CD14-positive monocyte (primary cell): ENCODE data around the gene INMT. TPM values are rescaled to one million over a fixed set of nuclear protein-coding genes. Genes with fewer than 3 reads are reported as not detected.

Experiments used
- DNase-seq, 3 donors: peaks; one replicate each; pipeline ENCODE4 v3.0.0-alpha.2; 2011 to 2022
- H2AFZ ChIP-seq: 2 replicates; pipeline ENCODE4 v1.6.0; 2012; ENCODE audit warnings: mild to moderate bottlenecking, low read depth, low read length, inconsistent platforms; ENCODE audit not compliant: insufficient read depth, poor library complexity, severe bottlenecking
- H3K27ac ChIP-seq, 2 donors: 1 replicate in 1 of 2; 2 replicates in 1 of 2; pipeline ENCODE4 v1.5.1; 2012 to 2013; ENCODE audit warnings: low read length in 2 of 2, control low read depth in 1 of 2, inconsistent platforms in 1 of 2, low read depth in 1 of 2, mild to moderate bottlenecking in 1 of 2
- H3K27me3 ChIP-seq, 2 donors: one replicate each; pipeline versions ENCODE4 v1.6.0 to v1.6.1; 2011 to 2013; ENCODE audit warnings: low read length in 2 of 2; ENCODE audit not compliant: control insufficient read depth in 2 of 2, insufficient read depth in 2 of 2
- H3K36me3 ChIP-seq, 2 donors: replicated peaks in 1 of 2; 1 replicate in 1 of 2; 2 replicates in 1 of 2; pipeline versions ENCODE4 v1.5.1 to v1.6.1; 2012 to 2013; ENCODE audit warnings: low read length in 2 of 2, control low read depth in 1 of 2, inconsistent platforms in 1 of 2, mild to moderate bottlenecking in 1 of 2; ENCODE audit not compliant: insufficient read depth in 2 of 2, control insufficient read depth in 1 of 2
- H3K4me1 ChIP-seq, 2 donors: 1 replicate in 1 of 2; 2 replicates in 1 of 2; pipeline versions ENCODE4 v1.5.1 to v1.6.1; 2012 to 2013; ENCODE audit warnings: low read length in 2 of 2, control low read depth in 1 of 2, inconsistent platforms in 1 of 2, mild to moderate bottlenecking in 1 of 2, moderate library complexity in 1 of 2; ENCODE audit not compliant: insufficient read depth in 2 of 2, control insufficient read depth in 1 of 2
- H3K4me2 ChIP-seq: replicated peaks from 2 replicates; pipeline ENCODE3; 2012; ENCODE audit warnings: low read length, moderate library complexity, mild to moderate bottlenecking; ENCODE audit not compliant: poor library complexity, severe bottlenecking; ENCODE audit errors: extremely low read depth
- H3K4me3 ChIP-seq, 3 experiments: fragments of 200-600 bp in 1 of 3; sonication (generic) in 1 of 3; replicated peaks in 1 of 3; 1 replicate in 2 of 3; 2 replicates in 1 of 3; pipeline ENCODE4 v1.5.1; 2011 to 2013; ENCODE audit warnings: low read length in 3 of 3, mild to moderate bottlenecking in 3 of 3, control low read depth in 2 of 3, low read depth in 2 of 3, inconsistent platforms in 1 of 3, moderate library complexity in 1 of 3
- H3K79me2 ChIP-seq: 2 replicates; pipeline ENCODE4 v1.6.0; 2012; ENCODE audit warnings: mild to moderate bottlenecking, control low read depth, inconsistent platforms, low read length, moderate library complexity; ENCODE audit not compliant: insufficient read depth
- H3K9ac ChIP-seq: 2 replicates; pipeline ENCODE4 v1.6.0; 2017; ENCODE audit warnings: low read length, mild to moderate bottlenecking; ENCODE audit not compliant: insufficient read depth, poor library complexity, severe bottlenecking
- H3K9me3 ChIP-seq, 2 donors: replicated peaks in 1 of 2; 1 replicate in 1 of 2; 2 replicates in 1 of 2; pipeline versions ENCODE4 v1.5.1 to v1.6.1; 2012 to 2013; ENCODE audit warnings: low read length in 2 of 2, control low read depth in 1 of 2; ENCODE audit not compliant: control insufficient read depth in 1 of 2, insufficient read depth in 1 of 2
- H4K20me1 ChIP-seq: 2 replicates; pipeline ENCODE4 v1.6.0; 2012; ENCODE audit warnings: mild to moderate bottlenecking, low read length, control low read depth, moderate library complexity; ENCODE audit not compliant: insufficient read depth
- H3K27ac Mint-ChIP-seq, 7 donors: one replicate each; pipeline ENCODE4 v1.8.0; 2020; ENCODE audit warnings: mild to moderate bottlenecking in 7 of 7, mixed read lengths in 7 of 7, moderate library complexity in 6 of 7, inconsistent platforms in 2 of 7
- H3K27me3 Mint-ChIP-seq, 3 donors: one replicate each; pipeline ENCODE4 v1.8.0; 2021 to 2022; ENCODE audit warnings: low read depth in 3 of 3, mild to moderate bottlenecking in 3 of 3, mixed read lengths in 3 of 3, moderate library complexity in 3 of 3, inconsistent platforms in 1 of 3
- H3K36me3 Mint-ChIP-seq, 2 donors: one replicate each; pipeline ENCODE4 v1.8.0; 2020; ENCODE audit warnings: mixed read lengths in 2 of 2, inconsistent platforms in 1 of 2, mild to moderate bottlenecking in 1 of 2
- H3K4me1 Mint-ChIP-seq: one replicate; pipeline ENCODE4 v1.8.0; 2020; ENCODE audit warnings: mild to moderate bottlenecking, mixed read lengths
- H3K4me3 Mint-ChIP-seq, 2 donors: one replicate each; pipeline ENCODE4 v1.8.0; 2020; ENCODE audit warnings: mild to moderate bottlenecking in 2 of 2, mixed read lengths in 2 of 2, moderate library complexity in 1 of 2
- H3K9me3 Mint-ChIP-seq, 7 donors: one replicate each; pipeline ENCODE4 v1.8.0; 2020 to 2022; ENCODE audit warnings: mixed read lengths in 7 of 7, mild to moderate bottlenecking in 6 of 7, moderate library complexity in 6 of 7, inconsistent platforms in 2 of 7
- CTCF ChIP-seq: fragments of 200-600 bp; IDR thresholded peaks from one replicate; pipeline ENCODE4 v1.8.0; 2022; ENCODE audit warnings: antibody characterized with exemption, mild to moderate bottlenecking
- WGBS: methylation state at CpG from one replicate; pipeline ENCODE4 v1.1.5; 2013; ENCODE audit warnings: missing lambda C conversion rate; ENCODE audit not compliant: insufficient coverage; 5-methylcytosine and 5-hydroxymethylcytosine counted together
- intact Hi-C, 2 donors: fragments of 100-400 bp; cut with micrococcal nuclease; formaldehyde crosslinking; loops; one replicate each; pipeline versions ENCODE4 v1.15.0 to v1.15.1; 2023
- polyA plus RNA-seq, 3 donors: library from polyadenylated mRNA; depleted of rRNA in 1 of 3; unstranded in 2 of 3; stranded (reverse) in 1 of 3; fragments of 300-500 nt in 2 of 3; fragments of >200 nt in 1 of 3; fragmentation: Illumina TruSeq in 2 of 3; gene quantifications; 1 replicate in 2 of 3; 2 replicates in 1 of 3; pipeline ENCODE4 v1.2.3, GENCODE V29; 2012 to 2021

Gene INMT
- polyA plus RNA-seq, 3 donors: not detected

GRCh38 chr7:30709549-30709948 lies 42.4 kb upstream of the INMT start:
- no peak overlapping the region for H3K9ac ChIP-seq
- Mint-ChIP-seq H3K9me3 (peaks cover 0 to 1% (median 0%) of the 10 kb centered on the region in 7 donors), H3K4me1 (no peaks in the 10 kb centered on the region)

GRCh38 chr7:30710669-30711068 lies 41.3 kb upstream of the INMT start:
- Histone ChIP-seq H3K4me3 (no peak overlapping the region), H3K9ac (no peak overlapping the region), H3K36me3 (no peaks in the 10 kb centered on the region), H3K79me2 (no peaks in the 10 kb centered on the region), H3K9me3 (no peaks in the 10 kb centered on the region), H3K27ac (no peak overlapping the region), H2AFZ (no peak overlapping the region), H4K20me1 (no peaks in the 10 kb centered on the region), H3K4me1 (no peaks in the 10 kb centered on the region), H3K4me2 (no peak overlapping the region), H3K27me3 (no peaks in the 10 kb centered on the region)
- peaks cover 0 to 2% (median 0%) of the 10 kb centered on the region in 3 donors for H3K27me3 Mint-ChIP-seq
- H3K27ac Mint-ChIP-seq: no peak overlapping the region
- peaks cover 0 to 4% (median 0%) of the 10 kb centered on the region in 7 donors for H3K9me3 Mint-ChIP-seq
- WGBS: 100% methylated on average over 1 of the region's 4 CpGs
- H3K4me3 Mint-ChIP-seq: no peak overlapping the region
- H3K4me1 Mint-ChIP-seq: no peaks in the 10 kb centered on the region
- no peak for TF ChIP-seq CTCF
- no peak for DNase-seq
- intact Hi-C loops: no loop called here
- no peaks in the 10 kb centered on the region for H3K36me3 Mint-ChIP-seq

More at GRCh38 chr7:30709549-30709948, 42.4 kb upstream of the INMT start:
- Histone ChIP-seq H3K27ac (no peak overlapping the region), H3K79me2 (no peaks in the 10 kb centered on the region), H3K27me3 (no peaks in the 10 kb centered on the region), H3K4me1 (no peaks in the 10 kb centered on the region), H3K4me2 (no peak overlapping the region), H3K36me3 (no peaks in the 10 kb centered on the region), H3K4me3 (no peak overlapping the region), H4K20me1 (no peaks in the 10 kb centered on the region), H3K9me3 (no peaks in the 10 kb centered on the region), H2AFZ (no peak overlapping the region)
- H3K27me3 Mint-ChIP-seq: peaks cover 0 to 4% (median 0%) of the 10 kb centered on the region in 3 donors
- no peak overlapping the region for H3K27ac Mint-ChIP-seq
- no peak overlapping the region for H3K4me3 Mint-ChIP-seq
- H3K36me3 Mint-ChIP-seq: no peaks in the 10 kb centered on the region
- no peak for DNase-seq
- intact Hi-C loops: no loop called here
- TF ChIP-seq CTCF: no peak
- WGBS: no CpG with 5 or more reads among the region's 6 CpGs
